Tibial artery (tissue), 4 donors: Measurements from ENCODE around the gene MKLN1.
A peak's percentile ranks its signal among the peaks of the same experiment; 100 is the strongest.

Experiments
- DNase-seq, 2 donors: peaks; one replicate each; pipeline ENCODE4 v3.0.0-alpha.2; 2019
- H3K27ac ChIP-seq, 2 donors: fragments of 200-600 bp; sonication (generic) in 1 of 2; 1 replicate in 1 of 2; 2 replicates in 1 of 2; pipeline ENCODE4 v1.5.1; 2018 to 2019; ENCODE audit warnings: mild to moderate bottlenecking in 1 of 2
- H3K27me3 ChIP-seq, 2 donors: fragments of 200-600 bp; sonication (generic) in 1 of 2; one replicate each; pipeline versions ENCODE4 v1.5.1 to v1.6.0; 2016 to 2019
- H3K36me3 ChIP-seq, 3 donors: fragments of 200-600 bp; sonication (generic) in 2 of 3; one replicate each; pipeline ENCODE4 v1.5.1; 2016 to 2019; ENCODE audit warnings: mild to moderate bottlenecking in 2 of 3
- H3K4me1 ChIP-seq, 4 donors: fragments of 200-600 bp; sonication (generic) in 2 of 4; 1 replicate in 3 of 4; 2 replicates in 1 of 4; pipeline ENCODE4 v1.5.1; 2016 to 2019
- H3K4me3 ChIP-seq, 2 donors: fragments of 200-600 bp; sonication (generic) in 1 of 2; 1 replicate in 1 of 2; 2 replicates in 1 of 2; pipeline ENCODE4 v1.5.1; 2018 to 2019; ENCODE audit warnings: mild to moderate bottlenecking in 2 of 2
- H3K9me3 ChIP-seq, 3 donors: fragments of 200-600 bp; sonication (generic) in 1 of 3; one replicate each; pipeline ENCODE4 v1.5.1; 2016 to 2019
- CTCF ChIP-seq, 2 experiments: fragments of 200-600 bp in 1 of 2; fragments of 450-650 bp in 1 of 2; IDR thresholded peaks; one replicate each; pipeline ENCODE4 v1.5.1; 2017 to 2019; ENCODE audit warnings: antibody characterized with exemption in 2 of 2, mild to moderate bottlenecking in 1 of 2, moderate library complexity in 1 of 2
- intact Hi-C: fragments of 100-400 bp; cut with DNase I; formaldehyde crosslinking; loops from one replicate; pipeline ENCODE4 v1.15.0; 2023; ENCODE audit warnings: low total_unique reads

The MKLN1 gene

GRCh38 chr7:131327626-131328376 is at the start of gene MKLN1:
Gene MKLN1, plus strand, starts transcription at chr7:131327876. Its CDS starts 24 bp downstream, at chr7:131327900.
- no peaks in the 10 kb centered on the region for H3K27me3 ChIP-seq
- no peaks in the 10 kb centered on the region for H3K9me3 ChIP-seq
- peak within 1 kb of the TSS; percentile 99 to 100 for H3K27ac ChIP-seq
- H3K36me3 ChIP-seq = peaks cover 0 to 2% (median 0%) of the 10 kb centered on the region in 3 donors
- peaks cover 0 to 50% (median 17%) of the 10 kb centered on the region in 4 donors for H3K4me1 ChIP-seq
- TF ChIP-seq CTCF (IDR thresholded peaks at IDR 0.05) = no peak
- peak; percentile 91 to 94 for DNase-seq
- peak within 1 kb of the TSS; percentile 83 to 100 for H3K4me3 ChIP-seq
- intact Hi-C loops = no loop called here

- Histone ChIP-seq H3K9me3 (peaks cover 0 to 9% (median 0%) of the 10 kb centered on the region in 3 donors), H3K4me1 (peaks cover 0 to 2% (median 0%) of the 10 kb centered on the region in 4 donors), H3K36me3 (no peaks in the 10 kb centered on the region), H3K4me3 (no peak overlapping the region), H3K27me3 (no peaks in the 10 kb centered on the region), H3K27ac (no peak overlapping the region)
- no peak for TF ChIP-seq CTCF (IDR thresholded peaks at IDR 0.05)
- intact Hi-C loops = no loop called here
- no peak for DNase-seq
Observed at GRCh38 chr7:131279044-131279443, 48.6 kb upstream of the MKLN1 start.

GRCh38 chr7:131281266-131282048 is 46.2 kb upstream of the MKLN1 start:
- Histone ChIP-seq H3K27ac (no peak overlapping the region), H3K4me3 (no peak overlapping the region), H3K36me3 (no peaks in the 10 kb centered on the region), H3K4me1 (peaks cover 0 to 25% (median 15%) of the 10 kb centered on the region in 4 donors), H3K9me3 (peaks cover 0 to 9% (median 0%) of the 10 kb centered on the region in 3 donors), H3K27me3 (no peaks in the 10 kb centered on the region)
- intact Hi-C loops = no loop called here
- no peak for TF ChIP-seq CTCF (IDR thresholded peaks at IDR 0.05)
- DNase-seq = no peak

GRCh38 chr7:131284702-131285419 is 42.8 kb upstream of the MKLN1 start:
- no peak for TF ChIP-seq CTCF (IDR thresholded peaks at IDR 0.05)
- Histone ChIP-seq H3K4me1 (peaks cover 0 to 31% (median 15%) of the 10 kb centered on the region in 4 donors), H3K4me3 (peak overlapping the region in 1 of 2 donors; percentile 2), H3K36me3 (no peaks in the 10 kb centered on the region), H3K9me3 (peaks cover 0 to 5% (median 0%) of the 10 kb centered on the region in 3 donors), H3K27me3 (no peaks in the 10 kb centered on the region), H3K27ac (peak overlapping the region; percentile 78 to 83)
- intact Hi-C loops = no loop called here
- peak; percentile 89 to 91 for DNase-seq

- no peak overlapping the region for H3K4me3 ChIP-seq
- TF ChIP-seq CTCF (IDR thresholded peaks at IDR 0.05) = no peak
- H3K9me3 ChIP-seq = no peaks in the 10 kb centered on the region
- H3K27me3 ChIP-seq = no peaks in the 10 kb centered on the region
- peaks cover 0 to 31% (median 15%) of the 10 kb centered on the region in 4 donors for H3K4me1 ChIP-seq
- H3K27ac ChIP-seq = peak overlapping the region; percentile 78 to 83
- intact Hi-C loops = no loop called here
- DNase-seq = peak; percentile 70 to 72
- H3K36me3 ChIP-seq = no peaks in the 10 kb centered on the region
Observed at GRCh38 chr7:131285556-131285955, 42.1 kb upstream of the MKLN1 start.
